ENCODE results near the gene ULK4. TPM values are rescaled to one million over a fixed set of nuclear protein-coding genes. Genes with fewer than 3 reads are reported as not detected.

Gene ULK4
- total RNA-seq, 1 experiment from 2014 or later: 6.3 TPM

GRCh38 chr3:41572092-41572491 is 389.8 kb downstream of the ULK4 start:
- Histone ChIP-seq H3K27me3 (ENCODE audit: insufficient read depth, low read length) (no peaks in the 10 kb centered on the region), H3K4me2 (ENCODE audit: low read length) (no peak overlapping the region), H3K27ac (ENCODE audit: low read depth, low read length) (no peak overlapping the region), H3K9me2 (ENCODE audit: insufficient read depth) (no peaks in the 10 kb centered on the region), H3K4me1 (ENCODE audit: control insufficient read depth in 1 of 2, insufficient read depth in 2 of 2, low read length in 2 of 2) (peaks cover 3 to 13% of the 10 kb centered on the region in 2 experiments), H3K36me3 (ENCODE audit: control insufficient read depth in 1 of 2, insufficient read depth in 2 of 2, low read length in 2 of 2) (no peaks in the 10 kb centered on the region), H3K79me2 (ENCODE audit: insufficient read depth, low read length) (no peaks in the 10 kb centered on the region), H3K9ac (ENCODE audit: low read length) (no peak overlapping the region), H3K9me3 (ENCODE audit: control insufficient read depth in 1 of 2, insufficient read depth in 1 of 2, low read depth in 1 of 2, low read length in 2 of 2) (no peaks in the 10 kb centered on the region), H3K4me3 (replicated peaks in 1 of 2; ENCODE audit: low read depth in 1 of 2, low read length in 2 of 2) (no peak overlapping the region), H4K20me1 (ENCODE audit: insufficient read depth) (no peaks in the 10 kb centered on the region), H2AFZ (ENCODE audit: low read depth, low read length, poor library complexity, severe bottlenecking) (no peak overlapping the region)
- intact Hi-C loops (cut with micrococcal nuclease): no loop called here
- no peak for TF ChIP-seq FOSL1 (IDR thresholded peaks at IDR 0.05; ENCODE audit: low read depth)
- TF ChIP-seq ZNF274 (IDR thresholded peaks at IDR 0.05; ENCODE audit: low read depth, low read length): no peak
- no peak for TF ChIP-seq EZH2phosphoT487 (IDR thresholded peaks at IDR 0.05; ENCODE audit: borderline replicate concordance)
- TF ChIP-seq YY1 (IDR thresholded peaks at IDR 0.05; ENCODE audit: extremely low read depth, insufficient replicate concordance, low read depth, low read length): no peak
- TF ChIP-seq RAD21 (IDR thresholded peaks at IDR 0.05; ENCODE audit: low read depth): no peak
- no peak for TF ChIP-seq TCF7L2 (IDR thresholded peaks at IDR 0.05; ENCODE audit: borderline replicate concordance, extremely low read depth, insufficient read depth, insufficient read length)
- TF ChIP-seq ATF3 (IDR thresholded peaks at IDR 0.05): no peak
- no peak for TF ChIP-seq MAX (IDR thresholded peaks at IDR 0.05)
- no peak for TF ChIP-seq SP1 (IDR thresholded peaks at IDR 0.05; ENCODE audit: low read depth)
- TF ChIP-seq POLR2AphosphoS5 (IDR thresholded peaks at IDR 0.05; ENCODE audit: low read depth, low read length): no peak
- no peak for TF ChIP-seq SIN3A (IDR thresholded peaks at IDR 0.05; ENCODE audit: low read depth)
- no peak for TF ChIP-seq ELF1 (IDR thresholded peaks at IDR 0.05; ENCODE audit: borderline replicate concordance, low read depth)
- no peak for TF ChIP-seq ZFX (IDR thresholded peaks at IDR 0.05)
- no peak for TF ChIP-seq EZH2 (IDR thresholded peaks at IDR 0.05)
- no peak for TF ChIP-seq CBX3 (IDR thresholded peaks at IDR 0.05; ENCODE audit: low read depth)
- no peak for TF ChIP-seq CEBPB (IDR thresholded peaks at IDR 0.05; ENCODE audit: low read depth)
- TF ChIP-seq JUND (IDR thresholded peaks at IDR 0.05): no peak
- TF ChIP-seq EGR1 (IDR thresholded peaks at IDR 0.05; ENCODE audit: low read depth): no peak
- ChIA-PET POLR2A (no interaction called here), CTCF (no interaction called here), RAD21 (ENCODE audit: low non-redundant PET in 1 of 2, low total read pairs in 2 of 2, uncharacterized antibody in 2 of 2, unreplicated experiment in 2 of 2) (no interaction called here)
- BruUV-seq (replicated peaks): no TSS peak
- ATAC-seq (no peak), DNase-seq (ENCODE audit: low read depth, low spot score) (no peak)
